Stimulated activated CD8-positive, alpha-beta memory T cell treated with anti-CD3 and anti-CD28 coated beads, Interleukin-12 subunit alpha, Interleukin-12 subunit beta, amount 100 ng/mL, for 4 hours (primary cell): ENCODE data around the gene OPA1.

Experiments
- DNase-seq: peaks from one replicate; pipeline ENCODE4 v3.0.0-alpha.2; 2020; ENCODE audit warnings: low read depth

The OPA1 gene

DNA sequence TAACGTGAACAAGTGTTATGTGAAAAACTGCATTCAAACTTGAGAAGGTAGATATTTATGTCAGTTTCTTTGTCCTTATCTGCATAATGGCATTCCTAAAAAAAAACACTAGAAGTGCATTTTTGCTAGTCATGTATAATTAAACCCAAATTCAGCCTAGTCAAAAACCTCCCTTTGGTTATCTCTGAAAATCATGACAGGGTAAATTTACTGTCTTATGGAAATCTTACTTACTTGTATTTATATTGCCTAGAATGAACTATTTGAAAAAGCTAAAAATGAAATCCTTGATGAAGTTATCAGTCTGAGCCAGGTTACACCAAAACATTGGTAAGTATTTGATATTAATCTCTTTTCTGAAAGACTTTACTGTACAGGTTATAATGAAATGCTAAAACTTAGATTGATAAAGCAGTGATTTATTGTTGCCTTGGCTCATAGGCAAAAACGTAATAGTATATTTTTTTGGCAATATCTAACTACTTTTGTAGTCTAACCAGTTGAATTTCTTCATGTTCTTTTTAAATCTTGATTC is 55.6 kb downstream of the OPA1 start:
- no peak for DNase-seq

DNA sequence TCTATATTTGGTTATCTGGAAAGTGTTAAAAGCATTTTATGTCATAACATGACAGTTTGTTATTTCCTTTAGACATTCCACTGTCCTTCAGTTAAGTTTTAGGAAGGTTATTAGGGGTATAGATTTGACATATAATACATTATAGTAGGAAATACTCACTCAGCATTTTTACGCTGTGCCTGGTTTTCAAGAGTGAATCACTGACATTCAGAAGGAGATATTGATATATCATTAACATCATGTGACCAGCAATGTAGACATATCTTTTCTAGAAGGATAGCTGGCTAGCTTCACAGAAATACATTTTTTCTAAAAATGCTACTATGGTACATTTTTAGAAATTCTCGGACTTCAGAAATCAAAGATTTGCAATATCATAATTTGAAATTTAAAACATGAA is 57.6 kb downstream of the OPA1 start:
- no peak for DNase-seq

DNA sequence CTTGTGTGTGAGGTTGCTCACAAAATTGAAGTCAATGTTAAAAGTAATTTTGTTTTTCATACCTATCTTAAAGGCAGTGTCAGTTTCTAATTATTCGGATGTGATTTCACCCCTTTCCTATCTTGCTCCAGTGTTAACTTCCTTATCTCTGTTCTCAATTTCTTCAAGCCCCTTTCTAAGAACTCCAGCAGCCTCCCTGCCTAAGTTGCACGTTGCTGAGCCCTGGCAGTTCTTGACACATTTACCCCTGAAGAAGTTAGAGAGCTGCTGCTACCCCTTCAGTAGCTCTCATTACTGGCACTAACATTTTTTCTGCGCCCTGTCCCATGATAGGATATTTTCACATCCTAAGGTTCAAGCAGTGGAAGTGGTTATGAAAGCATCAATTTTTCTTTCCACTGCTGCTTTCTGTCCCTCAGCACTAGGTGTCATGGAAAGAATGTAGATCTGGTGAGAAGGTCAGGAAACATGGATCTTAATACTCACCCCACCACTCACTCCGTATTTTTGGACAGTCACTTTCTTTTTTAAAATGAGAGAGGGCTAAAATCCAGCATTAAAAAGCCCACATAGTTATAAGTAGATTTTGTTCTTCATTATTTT is 62.9 kb downstream of the OPA1 start:
- no peak for DNase-seq

DNA sequence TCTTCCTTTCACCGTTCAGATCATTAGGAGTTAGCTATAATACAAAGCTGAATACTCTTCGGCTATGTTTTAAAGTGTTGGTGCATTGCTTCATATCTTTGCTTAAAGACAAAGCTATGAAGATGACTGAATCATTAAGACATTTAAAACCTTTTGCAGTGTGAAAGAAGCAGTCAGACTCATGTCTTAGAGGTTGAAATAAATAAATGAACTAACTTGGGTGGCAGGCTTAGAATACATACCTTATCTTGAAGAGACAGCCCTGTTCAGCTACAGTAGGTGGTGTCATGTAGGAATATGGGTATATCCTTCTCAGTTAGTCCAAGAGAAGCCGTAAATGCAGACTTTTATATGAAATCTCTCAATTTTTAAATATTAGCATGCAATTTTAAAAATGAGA is 63.4 kb downstream of the OPA1 start:
- DNase-seq: no peak

DNA sequence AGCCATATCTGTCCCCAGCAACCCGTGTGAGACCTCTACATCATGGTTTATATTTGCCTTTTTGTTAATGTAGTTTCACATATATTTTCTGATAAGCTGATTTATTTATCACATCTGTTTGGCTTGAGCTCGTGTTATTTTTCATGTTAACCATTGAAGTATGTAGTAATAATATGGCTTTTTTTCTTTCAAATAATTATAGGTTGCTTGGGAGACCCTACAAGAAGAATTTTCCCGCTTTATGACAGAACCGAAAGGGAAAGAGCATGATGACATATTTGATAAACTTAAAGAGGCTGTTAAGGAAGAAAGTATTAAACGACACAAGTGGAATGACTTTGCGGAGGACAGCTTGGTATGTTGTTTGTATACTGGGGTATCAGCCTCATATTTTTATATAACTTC is 63.9 kb downstream of the OPA1 start:
- DNase-seq: no peak

DNA sequence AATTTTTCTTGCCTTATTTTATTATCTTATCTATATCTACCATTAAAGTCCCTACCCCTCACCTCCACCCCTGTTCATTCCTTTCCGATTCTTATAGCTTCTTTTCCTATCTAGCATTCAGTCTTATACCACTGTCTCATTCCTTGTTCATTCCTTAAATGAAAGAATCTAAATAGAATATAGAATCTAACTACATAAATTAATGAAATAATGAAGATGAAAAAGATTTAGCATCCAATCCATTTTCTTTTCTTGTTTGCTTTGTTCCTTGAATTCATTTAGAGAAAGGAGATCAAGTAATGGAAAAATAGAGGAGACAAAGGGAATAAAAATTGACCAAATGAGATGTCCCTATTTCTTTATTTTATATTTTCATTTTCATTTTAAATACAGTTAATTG is 67.2 kb downstream of the OPA1 start:
- DNase-seq: no peak

DNA sequence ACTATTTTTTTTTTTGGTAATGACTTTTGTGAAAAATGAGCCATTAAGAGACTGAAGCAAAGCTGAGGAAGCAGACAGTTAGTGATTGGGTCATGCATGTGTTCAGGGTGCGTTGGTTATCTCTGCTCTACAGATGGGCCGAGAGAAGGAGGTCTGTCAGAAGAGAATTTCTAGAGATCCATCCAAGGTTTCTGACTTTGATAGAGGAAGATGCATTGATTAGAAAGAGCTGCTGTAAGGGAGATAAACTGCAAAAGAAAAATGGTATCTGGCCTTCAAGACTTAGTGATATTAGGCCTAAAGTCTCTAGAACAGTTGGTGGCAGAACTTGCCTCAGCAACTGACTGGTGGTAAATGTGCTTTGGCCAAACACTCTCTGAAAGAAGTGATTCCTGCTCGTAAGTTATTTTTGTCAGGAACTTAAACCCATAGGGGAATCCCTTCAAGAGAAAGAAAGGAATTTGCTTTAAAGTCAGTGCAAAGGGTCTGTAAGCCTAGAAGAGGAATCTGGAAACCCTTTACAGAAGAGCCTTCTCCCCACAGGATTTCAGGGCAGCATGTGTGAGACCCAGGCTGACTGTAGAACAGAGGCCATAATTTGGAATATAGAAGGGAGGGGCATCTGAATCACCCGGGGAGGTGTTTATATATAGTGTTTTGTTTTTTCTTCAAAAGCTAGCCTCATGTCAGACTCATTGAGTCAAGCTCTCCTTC is 67.8 kb downstream of the OPA1 start:
- DNase-seq: no peak

DNA sequence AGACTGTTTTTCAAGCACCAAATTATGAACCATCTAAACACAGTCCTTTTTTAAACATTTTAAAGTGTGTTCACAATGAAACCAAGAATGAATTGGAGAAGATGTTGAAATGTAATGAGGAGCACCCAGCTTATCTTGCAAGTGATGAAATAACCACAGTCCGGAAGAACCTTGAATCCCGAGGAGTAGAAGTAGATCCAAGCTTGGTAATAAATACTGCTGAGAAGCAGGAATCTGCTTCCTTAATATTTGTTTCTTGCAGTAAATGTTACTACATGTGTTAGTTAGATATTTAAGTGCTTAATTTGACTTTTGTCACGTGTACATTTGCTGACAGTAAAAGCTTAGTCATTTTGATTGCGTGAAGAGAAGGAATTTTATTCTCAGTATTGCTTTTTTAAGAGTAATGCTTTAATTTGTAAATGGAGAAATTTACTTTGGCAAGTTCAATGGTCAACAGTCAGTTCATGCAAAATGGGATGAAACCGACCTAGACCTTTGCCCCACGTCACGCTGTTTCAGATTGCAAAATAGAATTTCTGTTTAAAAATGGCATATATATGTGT is 69.8 kb downstream of the OPA1 start:
- no peak for DNase-seq

DNA sequence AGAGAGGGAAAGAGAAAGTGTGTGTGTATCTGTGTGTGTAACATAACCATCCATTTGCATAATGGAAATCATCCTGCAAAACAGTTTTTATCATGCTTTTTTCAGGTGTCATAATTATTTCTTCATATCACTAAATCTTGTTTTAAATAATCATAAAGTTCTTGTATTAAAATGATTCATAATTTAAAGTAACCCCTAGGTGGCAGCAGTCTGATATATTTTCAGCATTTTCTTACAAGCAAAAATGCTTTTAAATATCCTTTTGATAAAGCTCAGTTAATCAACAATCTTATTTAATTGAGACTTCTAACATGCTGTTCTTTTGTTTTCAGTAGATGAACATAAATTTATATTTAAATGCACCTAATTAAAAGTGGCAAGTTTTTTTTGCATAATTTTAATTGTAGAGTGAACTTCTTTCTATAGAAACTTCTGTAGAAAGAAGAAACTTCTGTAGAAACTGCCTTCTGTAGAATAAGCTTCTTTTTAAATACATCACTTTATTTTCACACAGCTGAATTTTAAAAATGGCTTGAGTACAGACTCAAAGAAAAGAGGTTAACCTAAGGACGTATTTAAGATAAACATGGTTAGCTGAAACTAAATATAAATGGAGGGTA is 72.5 kb downstream of the OPA1 start:
- no peak for DNase-seq

DNA sequence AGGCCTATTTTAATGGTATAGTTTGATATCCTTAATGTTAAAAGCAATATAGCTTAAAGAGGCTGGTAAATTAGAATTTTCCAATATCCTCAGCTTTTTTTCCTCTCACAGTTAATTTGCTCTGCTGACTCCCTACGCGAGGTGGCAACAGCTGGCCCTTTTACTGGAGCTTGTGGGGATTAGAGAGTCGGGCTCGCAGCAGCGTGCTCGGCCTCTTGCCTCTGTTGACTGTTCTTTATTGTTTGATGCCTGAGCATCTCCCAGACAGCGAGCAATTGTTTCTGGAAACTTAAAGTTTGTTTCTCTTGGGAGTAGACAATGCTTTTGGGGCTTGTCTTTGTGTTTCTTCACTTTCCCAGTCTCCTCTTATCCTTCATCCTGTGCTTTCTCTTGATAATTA is 80.8 kb downstream of the OPA1 start:
- no peak for DNase-seq

DNA sequence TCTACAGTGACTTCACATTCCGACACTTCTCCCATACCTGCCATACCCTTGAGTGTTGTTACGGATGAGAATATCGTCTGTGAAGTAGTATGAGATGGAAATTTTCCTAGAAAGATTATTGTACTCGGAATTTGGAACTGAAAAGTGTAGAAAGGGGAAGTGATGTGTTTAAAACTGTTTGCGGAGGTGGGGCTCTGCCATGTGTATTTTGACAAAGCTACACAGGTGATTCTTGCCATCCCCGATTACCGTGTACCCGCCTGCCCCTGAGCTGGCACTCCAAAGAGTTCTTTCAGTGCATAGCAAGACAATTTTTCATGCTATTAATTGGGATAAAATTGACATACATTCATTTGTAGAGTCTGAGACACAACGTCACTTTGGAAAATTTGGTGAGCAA is 81.7 kb downstream of the OPA1 start:
- no peak for DNase-seq

DNA sequence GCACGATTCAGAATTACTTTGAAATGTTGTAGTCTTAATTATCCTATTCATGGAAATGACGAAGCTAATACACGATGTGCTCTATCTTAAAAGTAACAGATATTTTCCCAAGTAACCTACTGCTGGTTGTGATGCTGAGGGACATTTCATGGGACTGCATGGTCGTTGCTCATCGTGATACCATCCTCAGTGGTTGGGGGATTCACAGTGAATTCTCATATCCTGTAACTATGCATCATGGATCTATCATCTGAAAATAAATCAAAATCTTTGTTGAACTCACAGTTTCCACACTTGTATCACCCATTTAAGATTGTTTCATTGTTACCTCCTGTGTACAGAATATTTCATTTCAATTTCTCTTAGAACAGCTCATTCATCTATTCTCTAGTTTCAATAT is 84.7 kb downstream of the OPA1 start:
- no peak for DNase-seq

DNA sequence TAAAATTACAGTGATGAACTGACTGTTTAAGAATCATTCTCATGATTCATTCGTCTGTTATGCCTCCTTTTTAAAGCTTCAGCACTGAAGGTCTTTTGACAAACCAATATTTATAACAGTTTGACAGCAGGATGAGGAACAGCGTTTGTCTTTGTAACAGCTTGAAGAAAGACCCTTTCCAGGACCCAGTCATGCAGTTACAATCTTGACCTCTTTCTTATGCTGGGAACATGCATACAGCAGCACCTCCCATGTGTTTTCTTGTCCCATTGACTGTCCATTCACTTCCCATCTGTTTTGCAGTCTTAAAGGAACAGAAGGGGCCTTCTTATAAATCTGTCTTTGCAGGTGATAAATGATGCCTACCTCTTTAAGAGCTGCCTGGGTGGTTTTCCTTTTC is 87.2 kb downstream of the OPA1 start:
- DNase-seq: no peak

DNA sequence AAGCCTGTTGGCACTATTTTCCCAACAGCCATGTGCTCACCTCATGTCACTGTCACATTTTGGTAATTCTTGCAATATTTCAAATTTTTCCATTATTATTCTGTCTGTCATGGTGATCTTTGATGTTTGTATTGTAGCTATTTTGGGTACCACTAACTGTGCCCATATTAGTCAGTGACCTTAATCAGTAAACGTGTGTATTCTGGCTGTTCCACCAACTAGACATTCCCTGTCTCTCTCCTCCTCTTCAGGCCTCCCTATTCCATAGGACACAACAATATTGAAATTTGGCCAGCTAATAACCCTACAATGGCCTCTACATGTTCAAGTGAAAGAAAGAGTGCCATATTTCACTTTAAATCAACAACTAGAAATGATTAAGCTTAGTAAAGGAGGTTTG is 88.6 kb downstream of the OPA1 start:
- DNase-seq: no peak

DNA sequence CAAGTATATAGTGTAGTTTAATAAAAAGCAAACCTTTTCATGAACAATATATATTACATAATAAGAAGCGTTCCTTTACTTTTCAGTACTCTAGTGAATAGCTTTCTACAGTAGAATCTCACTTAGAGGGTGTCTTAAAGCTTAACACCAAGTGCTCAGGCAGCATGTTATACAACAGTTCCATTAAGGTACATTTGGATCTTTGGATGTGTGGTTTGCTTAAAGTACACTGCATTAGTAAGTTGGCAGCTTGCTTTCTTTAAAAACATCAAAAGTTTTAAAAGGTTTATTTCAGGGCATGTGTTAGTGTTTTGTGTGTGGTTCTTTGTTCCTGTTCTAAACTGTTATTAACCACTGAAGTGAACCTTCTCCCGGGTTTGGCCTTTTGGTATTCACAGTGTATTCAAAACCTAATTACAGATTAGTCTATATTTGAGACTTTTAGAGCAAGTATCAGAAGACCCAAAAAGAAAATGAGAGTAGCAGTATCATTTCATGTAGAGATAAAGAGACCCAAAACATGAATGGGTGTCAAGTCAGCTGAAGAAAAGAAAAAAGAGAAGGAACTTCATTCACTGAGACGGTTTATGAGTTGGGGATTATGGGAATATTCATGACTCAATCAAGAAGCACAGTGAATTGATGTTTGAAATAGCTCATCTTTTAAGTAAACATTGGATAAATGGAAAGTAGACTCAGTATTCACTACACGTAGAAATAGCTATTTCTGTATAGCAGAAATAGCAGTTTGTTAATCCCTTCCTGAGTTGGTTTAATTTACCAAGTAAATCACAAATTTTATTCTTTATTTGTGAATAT is 93.9 kb downstream of the OPA1 start:
- no peak for DNase-seq

DNA sequence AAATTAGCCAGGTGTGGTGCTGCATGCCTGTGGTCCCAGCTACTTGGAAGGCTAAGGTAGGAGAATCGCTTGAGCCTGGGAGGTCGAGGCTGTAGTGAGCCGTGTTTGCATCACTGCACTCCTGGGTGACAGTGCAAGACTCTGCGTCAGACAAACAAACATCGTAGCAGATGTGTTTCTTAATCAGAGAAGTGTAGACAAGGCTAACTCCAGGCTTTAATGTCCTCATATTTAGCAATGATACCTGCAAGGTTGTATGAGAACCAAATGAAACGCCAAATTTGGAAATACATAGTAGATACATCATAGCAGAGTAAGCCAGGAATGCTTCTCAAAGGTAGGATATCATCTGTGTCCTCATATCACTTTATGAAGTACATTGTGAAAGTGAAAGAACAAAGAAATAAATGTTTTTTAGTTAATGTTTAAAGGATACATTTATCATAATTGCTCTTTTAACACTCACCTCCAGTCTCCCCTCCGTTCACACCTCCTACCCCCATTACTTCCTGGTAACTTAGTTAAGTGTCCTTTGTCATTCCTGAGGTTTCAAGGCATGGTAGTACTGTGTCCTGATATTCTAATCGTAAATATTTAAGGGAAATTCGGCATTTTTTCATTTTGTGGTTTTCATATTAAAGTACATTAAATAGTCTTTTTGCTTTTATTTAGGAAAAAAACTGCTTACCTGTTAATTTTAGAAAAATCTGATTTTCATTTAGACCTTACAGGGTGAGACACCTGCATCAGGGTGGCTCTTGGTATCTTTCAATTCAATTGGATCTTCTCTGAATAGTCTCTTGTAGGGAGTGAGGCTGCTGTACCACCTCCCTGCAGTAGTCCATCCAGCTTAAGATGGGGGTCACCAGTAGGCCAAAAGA is 96.1 kb downstream of the OPA1 start:
- no peak for DNase-seq

DNA sequence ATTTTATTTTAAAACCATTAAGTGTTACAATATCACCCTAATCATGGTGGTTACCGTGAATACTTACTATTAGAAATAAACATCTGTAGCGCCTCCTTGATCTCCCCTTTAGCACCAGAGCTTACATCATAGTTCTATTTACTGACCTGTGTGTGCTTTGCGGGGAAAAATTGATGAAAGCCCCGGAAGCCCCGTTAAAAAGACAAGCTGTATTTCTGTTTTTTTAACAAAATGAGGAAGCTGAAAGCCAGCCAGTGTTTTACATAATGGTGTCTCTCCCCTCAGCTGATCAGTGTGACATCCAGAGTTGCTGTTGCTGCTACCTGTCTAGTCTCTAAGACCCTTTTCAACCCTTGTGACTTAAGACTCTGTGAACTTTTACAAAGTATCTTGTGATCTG is 100.8 kb downstream of the OPA1 start:
- no peak for DNase-seq

DNA sequence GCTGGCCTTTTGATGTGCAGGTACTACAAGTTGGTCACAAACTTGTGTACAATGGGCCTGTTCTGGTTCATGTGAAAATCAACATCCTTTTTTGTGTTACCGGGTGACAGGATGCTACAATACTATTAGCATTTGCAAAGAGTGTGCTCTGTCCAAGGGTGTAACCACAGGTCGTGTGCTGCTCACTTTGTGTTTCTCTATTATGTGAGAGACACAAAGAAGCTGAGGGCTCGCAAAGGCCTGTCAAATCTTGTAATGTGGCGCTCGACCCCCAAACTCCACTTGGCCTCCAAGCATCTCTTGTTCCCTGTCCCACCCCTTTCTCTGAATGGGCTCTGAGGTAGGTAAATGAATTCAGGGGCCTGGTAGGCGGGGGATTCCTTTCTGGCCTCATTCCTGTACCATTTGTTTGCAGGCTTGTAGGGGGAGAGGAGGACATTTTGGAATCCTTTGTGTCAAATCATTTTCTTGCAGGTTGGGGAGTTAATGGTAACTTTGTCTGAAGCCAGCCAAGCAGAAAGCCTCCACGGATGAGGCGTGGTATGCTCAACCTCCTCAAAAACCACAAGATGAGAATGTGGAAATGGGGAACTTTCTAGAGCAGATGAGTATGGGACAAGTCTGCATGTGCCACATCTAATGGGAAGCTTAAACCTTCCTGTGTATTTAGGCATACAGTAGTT is 109.1 kb downstream of the OPA1 start:
- DNase-seq: no peak

DNA sequence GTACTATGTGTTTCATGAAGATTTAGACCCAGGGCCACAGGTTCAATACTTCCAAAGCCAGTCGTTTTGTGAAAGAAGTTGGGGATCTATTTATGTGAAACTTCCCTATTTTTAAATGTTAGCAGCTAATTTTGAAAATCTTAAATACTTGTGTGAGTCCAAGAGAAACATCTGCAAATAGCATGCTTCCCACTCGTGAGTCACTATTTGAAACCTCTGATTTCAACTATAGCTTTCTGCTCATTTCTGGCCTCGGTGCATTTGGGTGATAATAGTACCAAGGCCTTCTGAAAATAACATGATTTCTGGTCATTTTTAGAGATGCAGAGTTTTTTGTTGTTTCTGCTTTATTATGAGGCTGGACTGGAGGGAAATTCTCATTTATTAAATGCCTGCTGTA is 110.0 kb downstream of the OPA1 start:
- DNase-seq: no peak

DNA sequence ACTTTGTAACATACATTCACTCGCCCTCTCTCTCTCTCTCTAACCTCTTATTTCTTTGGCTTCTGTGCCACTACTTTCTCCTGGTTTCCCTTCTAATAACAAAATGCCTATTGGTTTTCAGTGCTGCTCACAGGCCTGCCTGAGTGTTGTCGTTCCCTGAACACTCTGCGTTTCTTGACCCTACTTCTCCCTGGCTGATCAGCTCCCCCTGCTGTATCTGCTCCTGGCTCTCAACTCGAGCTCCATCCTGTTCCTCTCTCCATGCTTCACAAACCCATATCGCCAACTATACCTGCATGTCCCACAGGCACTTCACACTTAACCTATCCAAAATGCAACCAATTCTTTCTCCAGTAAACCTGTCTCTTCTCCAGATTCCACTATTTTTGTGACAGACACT is 111.4 kb downstream of the OPA1 start:
- no peak for DNase-seq

DNA sequence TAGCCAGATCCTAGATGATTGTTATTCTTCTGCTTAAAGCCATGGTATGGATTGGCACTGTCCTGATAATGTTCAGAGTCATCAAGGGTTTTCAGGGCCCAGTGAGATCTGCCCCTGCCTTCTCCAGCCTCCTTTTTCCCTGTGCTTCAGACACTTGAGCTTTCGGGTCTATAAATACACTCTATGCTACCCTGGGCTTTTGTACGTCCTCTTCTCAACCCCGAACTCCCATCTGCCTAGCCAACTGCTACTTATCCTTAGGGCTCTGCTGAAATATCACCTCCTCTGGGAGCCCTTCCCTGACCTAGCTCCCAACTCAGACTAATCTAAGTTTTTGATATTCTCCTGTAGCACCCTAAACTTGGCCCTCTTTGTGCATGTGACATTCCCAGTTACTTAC is 115.3 kb downstream of the OPA1 start:
- DNase-seq: no peak
